Activated CD4-positive, alpha-beta T cell treated with anti-CD3 and anti-CD28 coated beads for 36 hours (primary cell): ENCODE measurements around the gene VAV2. TPM values are rescaled to one million over a fixed set of nuclear protein-coding genes. Genes with fewer than 3 reads are reported as not detected.
"Not testable (repeated sequence)": the region's sequence is repeated elsewhere in the genome, so short reads cannot be mapped to it uniquely, and the experiment has no call there.

Source experiments
- ATAC-seq: fragments of 200-7000 bp; cut with Tn5 transposase; one replicate; pipeline ENCODE4 v1.10.0; 2021; ENCODE audit warnings: mild to moderate bottlenecking, moderate library complexity
- CTCF ChIA-PET: fragments of 350-600 bp; sonication (Branson Sonifier 250); formaldehyde crosslinking; loops from one replicate; lab custom pipeline; 2021; ENCODE audit warnings: antibody characterized with exemption; lab: Charles Lee
- POLR2A ChIA-PET: fragments of 350-600 bp; sonication (Branson Sonifier 250); formaldehyde crosslinking; loops from one replicate; lab custom pipeline; 2021; ENCODE audit warnings: antibody characterized with exemption, inconsistent platforms; lab: Charles Lee
- DNase-seq: peaks from one replicate; pipeline ENCODE4 v3.0.0-alpha.2; 2020
- H3K27ac Mint-ChIP-seq: one replicate; pipeline ENCODE4 v1.8.0; 2021; ENCODE audit warnings: mixed read lengths
- H3K27me3 Mint-ChIP-seq: one replicate; pipeline ENCODE4 v1.8.0; 2021; ENCODE audit warnings: mixed read lengths
- H3K36me3 Mint-ChIP-seq: one replicate; pipeline ENCODE4 v1.8.0; 2021; ENCODE audit warnings: low read depth, mixed read lengths
- H3K4me1 Mint-ChIP-seq: one replicate; pipeline ENCODE4 v1.8.0; 2021; ENCODE audit warnings: mixed read lengths
- H3K4me3 Mint-ChIP-seq: one replicate; pipeline ENCODE4 v1.8.0; 2021; ENCODE audit warnings: mild to moderate bottlenecking, moderate library complexity, mixed read lengths
- H3K9me3 Mint-ChIP-seq: one replicate; pipeline ENCODE4 v1.8.0; 2021; ENCODE audit warnings: low read depth, mixed read lengths
- intact Hi-C, 2 experiments: fragments of 100-400 bp; cut with DNase I in 1 of 2; cut with micrococcal nuclease in 1 of 2; formaldehyde crosslinking; loops; one replicate each; pipeline versions ENCODE4 v1.14.2 to v1.15.1; 2022 to 2024; cut with DNase I, micrococcal nuclease
- total RNA-seq, 2 experiments: library from RNA; stranded (reverse); gene quantifications; one replicate each; pipeline ENCODE4 v1.2.3, GENCODE V29; 2021

The VAV2 gene
- total RNA-seq, 2 experiments from 2014 or later: 5.1 to 6.5 TPM

- ATAC-seq (no peak), DNase-seq (no peak)
- no peaks in the 10 kb centered on the region for H3K36me3 Mint-ChIP-seq
- no peaks in the 10 kb centered on the region for H3K9me3 Mint-ChIP-seq
- H3K4me1 Mint-ChIP-seq: peaks cover 2% of the 10 kb centered on the region
- intact Hi-C loops: loop anchor here (1.0 to 10.0 kb wide), 8 partner anchors 75 to 619 kb away; partner anchors contain the start of genes BRD3 (in 1 of the 2), FAM163B (in 1 of the 2), STKLD1 (in 1 of the 2) and SURF4 (in 1 of the 2)
- ChIA-PET POLR2A (no interaction called here), CTCF (interaction anchor here (0.6 to 3.3 kb wide), 20 partner anchors 12 to 1505 kb away, joined by 3 to 54 read pairs (median 3); partner anchors contain the start of gene BRD3OS)
- no peak overlapping the region for H3K27ac Mint-ChIP-seq
- peak overlapping the region; percentile 61 for H3K4me3 Mint-ChIP-seq
- H3K27me3 Mint-ChIP-seq: peaks cover 3% of the 10 kb centered on the region
These were observed 1.6 kb upstream of the VAV2 start for GRCh38 chr9:133993635-133994253.

- CTCF ChIA-PET: interaction anchor here (0.6 to 3.3 kb wide), 14 partner anchors 12 to 1504 kb away, joined by 3 to 54 read pairs (median 4); partner anchors contain the start of gene BRD3OS
- Mint-ChIP-seq H3K27ac (no peak overlapping the region), H3K4me3 (peak overlapping the region; percentile 61), H3K27me3 (peaks cover 3% of the 10 kb centered on the region), H3K9me3 (no peaks in the 10 kb centered on the region), H3K4me1 (peaks cover 2% of the 10 kb centered on the region), H3K36me3 (no peaks in the 10 kb centered on the region)
- POLR2A ChIA-PET: no interaction called here
- ATAC-seq: peak; percentile 75
- intact Hi-C loops: loop anchor here (1.0 to 10.0 kb wide), 9 partner anchors 32 to 618 kb away; partner anchors contain the start of genes BRD3 (in 2 of the 2), BRD3OS (in 1 of the 2), FAM163B (in 1 of the 2) and RNU6ATAC (in 1 of the 2)
- DNase-seq: peak; percentile 88
These were observed 883 bp upstream of the VAV2 start for GRCh38 chr9:133992780-133993634.

DNA sequence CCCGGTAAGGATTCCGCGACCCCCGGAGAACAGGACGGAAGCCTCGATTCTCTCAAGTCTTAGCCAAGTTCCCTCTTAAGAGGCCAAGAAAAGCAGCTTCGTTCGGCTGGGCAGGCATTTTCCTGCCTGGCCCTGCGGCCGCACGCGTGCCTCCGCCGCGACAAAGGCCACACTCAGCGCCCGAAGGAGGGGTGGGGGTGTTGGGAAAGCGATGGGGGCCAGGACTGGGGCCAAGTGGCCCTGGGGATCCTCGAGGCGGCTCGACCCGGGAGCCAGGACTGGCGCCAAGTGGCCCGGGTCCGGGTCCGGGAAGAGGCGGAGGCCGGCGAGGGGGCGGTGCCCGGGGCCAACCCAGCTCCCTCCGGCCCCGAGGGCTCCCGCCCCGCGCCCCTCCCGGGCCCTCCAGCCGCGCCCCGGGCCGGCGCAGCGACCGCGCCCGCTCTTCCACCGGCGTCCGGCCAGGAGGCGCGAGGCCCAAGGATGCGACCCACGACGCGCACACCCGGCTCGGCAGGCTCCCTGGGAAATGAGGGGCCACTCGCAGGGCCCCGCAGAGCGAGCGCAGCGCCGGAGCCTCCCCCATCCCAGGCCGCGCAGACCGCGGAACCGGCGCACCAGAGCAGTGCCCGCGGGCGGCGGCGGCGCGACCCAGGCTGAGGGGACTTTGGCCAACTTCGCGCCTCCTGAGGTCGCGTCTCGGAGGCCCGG, 756 bp downstream of the VAV2 start:
- Mint-ChIP-seq H3K36me3 (no peaks in the 10 kb centered on the region), H3K4me3 (peak overlapping the region; percentile 58), H3K4me1 (peaks cover 2% of the 10 kb centered on the region), H3K27ac (no peak overlapping the region), H3K27me3 (peaks cover 3% of the 10 kb centered on the region), H3K9me3 (no peaks in the 10 kb centered on the region)
- ChIA-PET CTCF (no interaction called here), POLR2A (no interaction called here)
- intact Hi-C loops: loop anchor here in 1 of 2 experiments (5.0 to 10.0 kb wide), 3 partner anchors 384 to 617 kb away; partner anchors contain the start of genes FAM163B, STKLD1 and SURF4
- ATAC-seq: no peak
- no peak for DNase-seq

GRCh38 chr9:133990366-133991213, 1.5 kb downstream of the VAV2 start:
- Mint-ChIP-seq H3K4me1 (peaks cover 2% of the 10 kb centered on the region), H3K27ac (no peak overlapping the region), H3K4me3 (peak overlapping the region; percentile 58), H3K36me3 (no peaks in the 10 kb centered on the region), H3K9me3 (no peaks in the 10 kb centered on the region), H3K27me3 (peaks cover 3% of the 10 kb centered on the region)
- no peak for ATAC-seq
- peak; percentile 15 for DNase-seq
- intact Hi-C loops: loop anchor here in 1 of 2 experiments (5.0 to 10.0 kb wide), 3 partner anchors 383 to 616 kb away; partner anchors contain the start of genes FAM163B, STKLD1 and SURF4
- ChIA-PET POLR2A (no interaction called here), CTCF (no interaction called here)

GRCh38 chr9:133989625-133990365, 2.3 kb downstream of the VAV2 start:
- Mint-ChIP-seq H3K9me3 (no peaks in the 10 kb centered on the region), H3K27me3 (peaks cover 3% of the 10 kb centered on the region), H3K4me3 (no peak overlapping the region), H3K4me1 (peaks cover 2% of the 10 kb centered on the region), H3K36me3 (no peaks in the 10 kb centered on the region), H3K27ac (no peak overlapping the region)
- no peak for DNase-seq
- intact Hi-C loops: loop anchor here in 1 of 2 experiments (5.0 to 10.0 kb wide), 3 partner anchors 382 to 615 kb away; partner anchors contain the start of genes FAM163B, STKLD1 and SURF4
- ChIA-PET CTCF (no interaction called here), POLR2A (no interaction called here)
- ATAC-seq: no peak

DNA sequence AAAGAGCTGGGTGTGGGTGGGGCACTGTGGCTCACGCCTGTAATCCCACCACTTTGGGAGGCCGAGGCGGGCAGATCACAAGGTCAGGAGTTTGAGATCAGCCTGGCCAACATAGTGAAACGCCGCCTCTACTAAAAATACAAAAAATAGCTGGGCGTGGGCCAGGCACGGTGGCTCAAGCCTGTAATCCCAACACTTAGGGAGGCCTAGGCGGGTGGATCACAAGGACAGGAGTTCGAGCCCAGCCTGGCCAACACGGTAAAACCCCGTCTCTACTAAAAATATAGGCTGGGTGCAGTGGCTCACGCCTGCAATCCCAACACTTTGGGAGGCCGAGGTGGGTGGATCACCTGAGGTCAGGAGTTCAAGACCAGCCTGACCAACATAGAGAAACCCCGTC, 3.4 kb downstream of the VAV2 start:
- H3K9me3 Mint-ChIP-seq, H3K4me3 Mint-ChIP-seq, H3K27ac Mint-ChIP-seq, intact Hi-C loops, H3K4me1 Mint-ChIP-seq, H3K27me3 Mint-ChIP-seq, H3K36me3 Mint-ChIP-seq, POLR2A ChIA-PET, ATAC-seq, CTCF ChIA-PET, DNase-seq: not testable (repeated sequence)

GRCh38 chr9:133987946-133988665, 4.0 kb downstream of the VAV2 start:
- H3K9me3 Mint-ChIP-seq: no peaks in the 10 kb centered on the region
- no peaks in the 10 kb centered on the region for H3K4me1 Mint-ChIP-seq
- H3K27ac Mint-ChIP-seq: no peak overlapping the region
- DNase-seq: no peak
- CTCF ChIA-PET: no interaction called here
- intact Hi-C loops: no loop called here
- POLR2A ChIA-PET: no interaction called here
- ATAC-seq: no peak
- no peak overlapping the region for H3K4me3 Mint-ChIP-seq
- no peaks in the 10 kb centered on the region for H3K36me3 Mint-ChIP-seq
- H3K27me3 Mint-ChIP-seq: peaks cover 3% of the 10 kb centered on the region

GRCh38 chr9:133987446-133987788, 4.7 kb downstream of the VAV2 start:
- H3K27me3 Mint-ChIP-seq: peaks cover 3% of the 10 kb centered on the region
- intact Hi-C loops: no loop called here
- H3K4me1 Mint-ChIP-seq: no peaks in the 10 kb centered on the region
- ChIA-PET CTCF (no interaction called here), POLR2A (no interaction called here)
- no peaks in the 10 kb centered on the region for H3K36me3 Mint-ChIP-seq
- no peak for DNase-seq
- no peak for ATAC-seq
- no peak overlapping the region for H3K27ac Mint-ChIP-seq
- H3K9me3 Mint-ChIP-seq: no peaks in the 10 kb centered on the region
- no peak overlapping the region for H3K4me3 Mint-ChIP-seq

DNA sequence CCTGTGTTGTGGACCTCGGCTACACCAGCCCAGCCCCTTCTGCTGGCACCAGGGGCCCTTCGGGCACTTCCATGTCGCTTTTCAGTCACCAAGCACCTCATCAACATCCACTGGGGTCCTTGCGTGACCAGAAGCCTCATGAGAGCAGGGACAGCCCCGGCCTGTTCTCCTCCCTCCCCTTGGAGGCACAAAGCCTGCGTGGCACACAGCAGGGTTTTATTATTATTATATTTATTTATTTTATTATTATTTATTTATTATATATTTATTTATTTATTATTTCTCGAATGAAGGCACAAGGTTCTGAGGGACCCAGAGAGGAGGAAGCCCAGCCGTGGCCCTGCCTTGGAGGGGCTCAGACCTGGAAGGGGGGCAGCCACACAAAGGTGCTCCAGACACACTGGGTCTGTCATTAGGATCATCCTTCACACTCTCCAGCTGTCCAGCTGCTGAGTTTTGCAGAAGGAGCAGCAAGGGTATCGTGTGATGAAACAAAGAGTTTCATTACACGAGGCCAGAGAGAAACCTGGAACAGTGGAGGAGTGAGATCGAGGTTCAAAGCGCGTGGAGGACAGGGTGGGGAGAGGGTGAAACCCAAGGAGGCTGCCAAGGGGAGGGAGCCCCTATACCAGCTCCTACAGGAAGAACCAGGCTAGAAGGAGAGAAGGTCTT, 5.2 kb downstream of the VAV2 start:
- no peak for ATAC-seq
- H3K4me3 Mint-ChIP-seq: no peak overlapping the region
- ChIA-PET CTCF (no interaction called here), POLR2A (no interaction called here)
- no peak for DNase-seq
- H3K27me3 Mint-ChIP-seq: peaks cover 3% of the 10 kb centered on the region
- no peak overlapping the region for H3K27ac Mint-ChIP-seq
- no peaks in the 10 kb centered on the region for H3K36me3 Mint-ChIP-seq
- H3K4me1 Mint-ChIP-seq: no peaks in the 10 kb centered on the region
- intact Hi-C loops: no loop called here
- H3K9me3 Mint-ChIP-seq: no peaks in the 10 kb centered on the region
